Endodermal cell (in vitro differentiated cells): ENCODE measurements around the gene DHX16. TPM values are rescaled to one million over a fixed set of nuclear protein-coding genes. Genes with fewer than 3 reads are reported as not detected.

Experiments
- DNase-seq: peaks from one replicate; pipeline ENCODE4 v3.0.0-alpha.2; 2017
- H3K27ac ChIP-seq: 2 replicates; pipeline ENCODE4 v1.5.1; 2013; ENCODE audit warnings: mild to moderate bottlenecking, low read depth, low read length, moderate library complexity
- H3K27me3 ChIP-seq: 2 replicates; pipeline ENCODE4 v1.6.1; 2013; ENCODE audit warnings: mild to moderate bottlenecking, low read length, moderate library complexity; ENCODE audit not compliant: insufficient read depth, control insufficient read depth, poor library complexity, severe bottlenecking
- H3K36me3 ChIP-seq: 2 replicates; pipeline ENCODE4 v1.7.0; 2013; ENCODE audit warnings: mild to moderate bottlenecking, low read length, moderate library complexity; ENCODE audit not compliant: control insufficient read depth, insufficient read depth
- H3K4me1 ChIP-seq: one replicate; pipeline ENCODE4 v1.7.0; 2013; ENCODE audit warnings: low read length; ENCODE audit not compliant: control insufficient read depth, insufficient read depth
- H3K4me3 ChIP-seq: 2 replicates; pipeline ENCODE4 v1.5.1; 2013; ENCODE audit warnings: mild to moderate bottlenecking, low read length, moderate library complexity
- H3K9ac ChIP-seq: 2 replicates; pipeline ENCODE4 v1.6.1; 2013; ENCODE audit warnings: mild to moderate bottlenecking, low read length, moderate library complexity; ENCODE audit not compliant: poor library complexity, severe bottlenecking; ENCODE audit errors: extremely low read depth
- H3K9me3 ChIP-seq: 2 replicates; pipeline ENCODE4 v1.6.1; 2013; ENCODE audit warnings: mild to moderate bottlenecking, low read length, moderate library complexity; ENCODE audit not compliant: control insufficient read depth
- H3K27ac Mint-ChIP-seq: 2 replicates; pipeline ENCODE4 v1.8.0; 2020; ENCODE audit warnings: mixed read lengths
- H3K27me3 Mint-ChIP-seq: 2 replicates; pipeline ENCODE4 v1.8.0; 2021; ENCODE audit warnings: mild to moderate bottlenecking, mixed read lengths; ENCODE audit not compliant: insufficient read depth
- H3K36me3 Mint-ChIP-seq: 2 replicates; pipeline ENCODE4 v1.8.0; 2020; ENCODE audit warnings: low read depth, mixed read lengths
- H3K4me1 Mint-ChIP-seq: 2 replicates; pipeline ENCODE4 v1.8.0; 2020; ENCODE audit warnings: mixed read lengths
- H3K4me3 Mint-ChIP-seq: 2 replicates; pipeline ENCODE4 v1.8.0; 2020; ENCODE audit warnings: mild to moderate bottlenecking, moderate library complexity, mixed read lengths
- H3K9me3 Mint-ChIP-seq: 2 replicates; pipeline ENCODE4 v1.8.0; 2020; ENCODE audit warnings: mild to moderate bottlenecking, mixed read lengths
- WGBS, 2 experiments: methylation state at CpG; one replicate each; pipeline versions ENCODE4 v1.1.5 to v1.1.7; 2013; ENCODE audit warnings: missing lambda C conversion rate in 2 of 2, mixed read lengths in 1 of 2; ENCODE audit not compliant: insufficient coverage in 1 of 2, insufficient read length in 1 of 2; 5-methylcytosine and 5-hydroxymethylcytosine counted together
- total RNA-seq, 2 donors: library from RNA; stranded (reverse); fragmentation: NEBNext Ultra II Directional in 1 of 2; extraction: Animal tissue kit (Norgen Biotek cat#: 25700) in 1 of 2; gene quantifications; 2 replicates in 1 of 2; 3 replicates in 1 of 2; pipeline ENCODE4 v1.2.1, GENCODE V29; 2021
- TF ChIP-seq, protein P1 (sequence below): fragments of 200-600 bp; sonication (generic); conservative IDR thresholded peaks from 2 replicates; pipeline ENCODE4 v1.5.0; 2021; ENCODE audit warnings: antibody characterized with exemption, mild to moderate bottlenecking

Gene DHX16
- total RNA-seq, 2 donors from 2014 or later: 33.5 to 33.9 TPM

DNA sequence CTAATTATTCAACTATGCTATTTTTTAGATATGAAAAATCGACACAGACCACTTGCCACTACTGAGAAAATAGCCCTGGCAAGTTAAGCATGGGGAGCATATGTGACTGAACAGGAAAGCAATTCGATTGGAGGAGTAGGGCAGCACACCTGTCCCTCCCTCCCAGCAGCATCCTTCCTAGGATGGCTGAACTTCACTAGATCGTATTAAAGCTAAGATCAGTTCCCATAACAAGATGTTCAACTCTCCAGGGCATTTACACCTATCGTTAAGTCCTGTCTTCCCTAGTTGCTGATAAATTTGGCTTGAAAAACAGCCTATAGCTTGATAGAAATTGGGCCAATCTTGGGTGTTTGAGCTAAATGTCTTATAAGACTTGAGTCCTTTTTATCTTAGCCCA, 62.7 kb downstream of the DHX16 start:
- Mint-ChIP-seq H3K9me3 (no peaks in the 10 kb centered on the region), H3K4me1 (peaks cover 18% of the 10 kb centered on the region), H3K27me3 (no peaks in the 10 kb centered on the region), H3K36me3 (peaks cover 57% of the 10 kb centered on the region), H3K27ac (no peak overlapping the region), H3K4me3 (no peak overlapping the region)
- Histone ChIP-seq H3K27ac (no peak overlapping the region), H3K4me3 (no peak overlapping the region), H3K9me3 (no peaks in the 10 kb centered on the region), H3K9ac (no peak overlapping the region), H3K4me1 (peaks cover 2% of the 10 kb centered on the region), H3K27me3 (no peaks in the 10 kb centered on the region), H3K36me3 (peaks cover 80% of the 10 kb centered on the region)
- TF ChIP-seq, protein P1, sequence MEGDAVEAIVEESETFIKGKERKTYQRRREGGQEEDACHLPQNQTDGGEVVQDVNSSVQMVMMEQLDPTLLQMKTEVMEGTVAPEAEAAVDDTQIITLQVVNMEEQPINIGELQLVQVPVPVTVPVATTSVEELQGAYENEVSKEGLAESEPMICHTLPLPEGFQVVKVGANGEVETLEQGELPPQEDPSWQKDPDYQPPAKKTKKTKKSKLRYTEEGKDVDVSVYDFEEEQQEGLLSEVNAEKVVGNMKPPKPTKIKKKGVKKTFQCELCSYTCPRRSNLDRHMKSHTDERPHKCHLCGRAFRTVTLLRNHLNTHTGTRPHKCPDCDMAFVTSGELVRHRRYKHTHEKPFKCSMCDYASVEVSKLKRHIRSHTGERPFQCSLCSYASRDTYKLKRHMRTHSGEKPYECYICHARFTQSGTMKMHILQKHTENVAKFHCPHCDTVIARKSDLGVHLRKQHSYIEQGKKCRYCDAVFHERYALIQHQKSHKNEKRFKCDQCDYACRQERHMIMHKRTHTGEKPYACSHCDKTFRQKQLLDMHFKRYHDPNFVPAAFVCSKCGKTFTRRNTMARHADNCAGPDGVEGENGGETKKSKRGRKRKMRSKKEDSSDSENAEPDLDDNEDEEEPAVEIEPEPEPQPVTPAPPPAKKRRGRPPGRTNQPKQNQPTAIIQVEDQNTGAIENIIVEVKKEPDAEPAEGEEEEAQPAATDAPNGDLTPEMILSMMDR: no peak
- WGBS, 2 experiments: 94 to 100% methylated on average over 1 to 4 of the region's 4 CpGs
- no peak for DNase-seq

DNA sequence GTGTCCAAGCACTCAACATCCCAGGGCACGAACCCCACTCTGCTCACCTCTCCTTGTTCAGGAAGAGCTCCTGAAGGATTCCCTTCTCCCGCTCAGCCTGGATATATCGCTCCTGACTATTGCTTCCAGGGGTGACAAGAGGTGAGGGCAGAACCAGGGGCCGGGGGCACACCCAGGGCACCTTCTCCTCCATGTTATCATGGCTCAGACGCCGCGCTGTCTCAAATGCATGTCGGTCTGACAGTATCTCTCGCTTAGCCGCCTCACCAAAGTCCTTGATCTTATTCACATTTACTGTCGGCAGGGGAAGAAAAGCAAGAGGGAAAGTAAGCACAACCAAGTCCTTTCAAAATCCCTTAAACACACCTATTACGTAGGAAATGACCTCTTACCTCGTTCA, 68.8 kb downstream of the DHX16 start:
- peaks cover 89% of the 10 kb centered on the region for H3K36me3 Mint-ChIP-seq

More for the DNA sequence above, 68.8 kb downstream of the DHX16 start:
- TF ChIP-seq, protein P1: no peak
- no peak overlapping the region for H3K4me3 Mint-ChIP-seq
- H3K4me1 ChIP-seq: no peaks in the 10 kb centered on the region
- no peaks in the 10 kb centered on the region for H3K27me3 ChIP-seq
- no peaks in the 10 kb centered on the region for H3K9me3 ChIP-seq
- H3K9me3 Mint-ChIP-seq: no peaks in the 10 kb centered on the region
- H3K9ac ChIP-seq: no peak overlapping the region
- no peak for DNase-seq
- H3K27ac Mint-ChIP-seq: no peak overlapping the region
- 98% methylated on average over 9 to 13 of the region's 13 CpGs for WGBS, 2 experiments
- no peak overlapping the region for H3K4me3 ChIP-seq
- peaks cover 86% of the 10 kb centered on the region for H3K36me3 ChIP-seq
- no peaks in the 10 kb centered on the region for H3K27me3 Mint-ChIP-seq
- no peak overlapping the region for H3K27ac ChIP-seq
- peaks cover 4% of the 10 kb centered on the region for H3K4me1 Mint-ChIP-seq

Other genes with a start within 250 kb of the DHX16 start
- 10 to 100 TPM; 31.7 to 38.4 TPM for gene HLA-E, start 183.5 kb downstream of the DHX16 start, total RNA-seq
- 10 to 100 TPM; 82.1 to 93.5 TPM for gene GNL1, start 116.5 kb downstream of the DHX16 start, total RNA-seq
- 10 to 100 TPM; 10.9 to 12.0 TPM for gene PRR3, start 115.7 kb downstream of the DHX16 start, total RNA-seq
- 10 to 100 TPM; 84.9 to 89.3 TPM for gene ABCF1, start 101.6 kb downstream of the DHX16 start, total RNA-seq
- gene PPP1R10, start 55.8 kb downstream of the DHX16 start, total RNA-seq: 100 to 1,000 TPM; 122 to 126 TPM
- 10 to 100 TPM; 37.6 to 39.7 TPM for gene MRPS18B, start 55.2 kb downstream of the DHX16 start, total RNA-seq
- gene ATAT1, start 46.1 kb downstream of the DHX16 start, total RNA-seq: 10 to 100 TPM; 31.6 to 38.0 TPM
- gene C6orf136, start 25.9 kb downstream of the DHX16 start, total RNA-seq: 10 to 100 TPM; 17.9 to 24.3 TPM
- gene PPP1R18, start 13.6 kb upstream of the DHX16 start, total RNA-seq: 10 to 100 TPM; 27.6 to 31.4 TPM
- 10 to 100 TPM; 37.1 TPM for gene NRM, start 18.0 kb upstream of the DHX16 start, total RNA-seq
- gene MDC1, start 44.3 kb upstream of the DHX16 start, total RNA-seq: 10 to 100 TPM; 79.0 to 95.1 TPM
- gene TUBB, start 47.3 kb upstream of the DHX16 start, total RNA-seq: 1,000 to 10,000 TPM; 1,504 to 1,815 TPM
- gene FLOT1, start 69.7 kb upstream of the DHX16 start, total RNA-seq: 100 to 1,000 TPM; 121 to 141 TPM
- 100 to 1,000 TPM; 102 to 136 TPM for gene IER3, start 71.5 kb upstream of the DHX16 start, total RNA-seq
- 100 to 1,000 TPM; 140 to 151 TPM for gene DDR1, start 211.5 kb upstream of the DHX16 start, total RNA-seq
- gene GTF2H4, start 235.2 kb upstream of the DHX16 start, total RNA-seq: 10 to 100 TPM; 60.0 to 67.9 TPM
- 10 to 100 TPM; 39.4 to 52.5 TPM for gene VARS2, start 241.2 kb upstream of the DHX16 start, total RNA-seq